A549 (cell line): ENCODE data around the gene KRT16. TPM values are rescaled to one million over a fixed set of nuclear protein-coding genes. Genes with fewer than 3 reads are reported as not detected.

Experiments used
- ATAC-seq, 2 experiments: fragments of 200-7000 bp in 1 of 2; fragments of >200 bp in 1 of 2; cut with Nextera tagmentation in 1 of 2; cut with Tn5 transposase in 1 of 2; 3 replicates each; pipeline versions ENCODE4 v1.8.0 to v1.9.1; 2018 to 2020; ENCODE audit warnings: mild to moderate bottlenecking in 1 of 2, moderate library complexity in 1 of 2
- CTCF ChIA-PET: fragments of 300-600 bp; sonication (Branson Sonifier 250); formaldehyde crosslinking; extraction: SDS; loops from one replicate; lab custom pipeline; 2021; ENCODE audit warnings: antibody characterized with exemption, inconsistent platforms; lab: Yijun Ruan, JAX
- POLR2A ChIA-PET: fragments of 350-600 bp; formaldehyde crosslinking; extraction: SDS; loops from one replicate; lab custom pipeline; 2021; ENCODE audit warnings: antibody characterized with exemption, inconsistent platforms; lab: Yijun Ruan, JAX
- DNase-seq, 2 experiments: peaks; one replicate each; pipeline versions ENCODE4 v3.0.0 to v3.0.0-alpha.2; 2011 to 2016; ENCODE audit warnings: low read depth in 1 of 2, low spot score in 1 of 2
- FAIRE-seq: peaks from 2 replicates; lab custom pipeline; 2011; peaks lifted over from hg19 to GRCh38; lab: Jason Lieb, UNC
- H3K27ac ChIP-seq, 2 experiments: fragments of >200 bp; sonication (Bioruptor Twin); formaldehyde crosslinking; 3 replicates each; pipeline ENCODE4 v1.5.1; 2016 to 2017
- H3K4me1 ChIP-seq: fragments of >200 bp; sonication (Bioruptor Twin); formaldehyde crosslinking; 3 replicates; pipeline ENCODE4 v1.6.1; 2016
- H3K4me2 ChIP-seq: fragments of >200 bp; sonication (Bioruptor Twin); formaldehyde crosslinking; 3 replicates; pipeline ENCODE4 v1.6.1; 2016
- H3K4me3 ChIP-seq: fragments of >200 bp; sonication (Bioruptor Twin); formaldehyde crosslinking; 3 replicates; pipeline ENCODE4 v1.5.1; 2016
- H3K9me3 ChIP-seq: fragments of >200 bp; sonication (Bioruptor Twin); formaldehyde crosslinking; 3 replicates; pipeline ENCODE4 v1.6.1; 2016
- ATOH8 ChIP-seq: fragments of 250-450 bp; sonication (Bioruptor Pico); IDR thresholded peaks from 2 replicates; pipeline ENCODE4 v1.5.0; 2020; ENCODE audit warnings: low read depth, mild to moderate bottlenecking, moderate library complexity
- BHLHE40 ChIP-seq: IDR thresholded peaks from 2 replicates; pipeline ENCODE4 v1.6.1; 2012; ENCODE audit warnings: low read depth, low read length, inconsistent platforms
- CBX8 ChIP-seq: fragments of 200-600 bp; sonication (generic); IDR thresholded peaks from 2 replicates; pipeline ENCODE4 v1.6.1; 2016
- CHD2 ChIP-seq: fragments of 150-350 bp; IDR thresholded peaks from 2 replicates; pipeline ENCODE4 v1.6.1; 2014; ENCODE audit warnings: low read length; ENCODE audit not compliant: partially characterized antibody
- EHMT2 ChIP-seq: fragments of 200-600 bp; sonication (generic); IDR thresholded peaks from 2 replicates; pipeline ENCODE4 v1.6.1; 2016; ENCODE audit warnings: antibody characterized with exemption, low read depth, mild to moderate bottlenecking, moderate library complexity
- HDAC2 ChIP-seq: fragments of 200-600 bp; sonication (generic); IDR thresholded peaks from 2 replicates; pipeline ENCODE4 v1.6.1; 2016
- HEYL ChIP-seq: fragments of 250-450 bp; sonication (Bioruptor Pico); IDR thresholded peaks from 2 replicates; pipeline ENCODE4 v1.8.0; 2021; ENCODE audit warnings: mild to moderate bottlenecking, moderate library complexity
- HOXB13 ChIP-seq: fragments of 250-450 bp; sonication (Bioruptor Pico); IDR thresholded peaks from 2 replicates; pipeline ENCODE4 v1.5.0; 2020; ENCODE audit warnings: low read depth, mild to moderate bottlenecking, moderate library complexity
- HOXB5 ChIP-seq: fragments of 250-450 bp; sonication (Bioruptor Pico); IDR thresholded peaks from 2 replicates; pipeline ENCODE4 v1.5.0; 2020; ENCODE audit warnings: mild to moderate bottlenecking, moderate library complexity
- JUN ChIP-seq, 2 experiments: fragments of >200 bp; sonication (Bioruptor Twin); formaldehyde crosslinking; IDR thresholded peaks; 2 replicates in 1 of 2; 3 replicates in 1 of 2; pipeline ENCODE4 v1.6.1; 2016 to 2017
- KDM1A ChIP-seq: fragments of 200-600 bp; sonication (generic); IDR thresholded peaks from 2 replicates; pipeline ENCODE4 v1.6.1; 2016; ENCODE audit warnings: low read depth, mild to moderate bottlenecking
- KDM5A ChIP-seq: fragments of 200-600 bp; sonication (generic); IDR thresholded peaks from 2 replicates; pipeline ENCODE4 v1.6.1; 2016; ENCODE audit warnings: antibody characterized with exemption, mild to moderate bottlenecking
- MAFK ChIP-seq: fragments of 450-650 bp; IDR thresholded peaks from 2 replicates; pipeline ENCODE4 v1.6.1; 2014; ENCODE audit not compliant: partially characterized antibody
- MAX ChIP-seq: IDR thresholded peaks from 2 replicates; pipeline ENCODE4 v1.6.1; 2012
- MAZ ChIP-seq: fragments of 150-350 bp; IDR thresholded peaks from 2 replicates; pipeline ENCODE4 v1.6.1; 2014; ENCODE audit warnings: antibody characterized with exemption, low read depth, low read length, borderline replicate concordance
- POLR2AphosphoS2 ChIP-seq: conservative IDR thresholded peaks from 2 replicates; pipeline ENCODE4 v1.6.1; 2012; ENCODE audit warnings: low read length, improper control_type of control experiment, inconsistent platforms
- RAD21 ChIP-seq, 2 experiments: fragments of >200 bp in 1 of 2; sonication (Bioruptor Twin) in 1 of 2; formaldehyde crosslinking in 1 of 2; IDR thresholded peaks in 1 of 2; conservative IDR thresholded peaks in 1 of 2; 2 replicates in 1 of 2; 3 replicates in 1 of 2; pipeline ENCODE4 v1.6.1; 2012 to 2018; ENCODE audit warnings: inconsistent platforms in 1 of 2
- RARB ChIP-seq: fragments of 250-450 bp; sonication (Bioruptor Pico); IDR thresholded peaks from 2 replicates; pipeline ENCODE4 v1.8.0; 2021; ENCODE audit warnings: mild to moderate bottlenecking, moderate library complexity
- RNF2 ChIP-seq: fragments of 200-600 bp; sonication (generic); IDR thresholded peaks from 2 replicates; pipeline ENCODE4 v1.6.1; 2016; ENCODE audit warnings: low read depth, mild to moderate bottlenecking, antibody characterized with exemption, moderate library complexity, borderline replicate concordance
- SMC3 ChIP-seq: fragments of >200 bp; sonication (Bioruptor Twin); formaldehyde crosslinking; IDR thresholded peaks from 3 replicates; pipeline ENCODE4 v1.6.1; 2018; ENCODE audit warnings: inconsistent platforms
- ZC3H11A ChIP-seq: fragments of 450-650 bp; IDR thresholded peaks from 2 replicates; pipeline ENCODE4 v1.6.1; 2014; ENCODE audit warnings: antibody characterized with exemption, mild to moderate bottlenecking
- ZNF302 ChIP-seq: fragments of 250-450 bp; sonication (Bioruptor Pico); IDR thresholded peaks from 2 replicates; pipeline ENCODE4 v1.9.0; 2021; ENCODE audit warnings: inconsistent platforms, mild to moderate bottlenecking, moderate library complexity
- WGBS: methylation state at CpG from one replicate; pipeline ENCODE4 v1.1.6; 2017; ENCODE audit errors: missing lambda C conversion rate; 5-methylcytosine and 5-hydroxymethylcytosine counted together
- polyA plus RNA-seq, 4 experiments: library from polyadenylated mRNA; depleted of rRNA in 3 of 4; stranded (reverse); fragments of >200 nt; fragmentation: RNase III in 1 of 4; extraction: RNeasy Plus Mini Kit Qiagen cat#74134 plus additional on column Dnase treatment in 1 of 4; gene quantifications; 2 replicates in 3 of 4; 3 replicates in 1 of 4; pipeline ENCODE4 v1.2.3, GENCODE V29; 2011 to 2017
- TF ChIP-seq, protein P1 (sequence below): fragments of 450-650 bp; IDR thresholded peaks from 2 replicates; pipeline ENCODE4 v1.6.1; 2014; ENCODE audit warnings: antibody characterized with exemption
- TF ChIP-seq, protein P2 (sequence below): fragments of 150-350 bp; IDR thresholded peaks from 2 replicates; pipeline ENCODE4 v1.6.1; 2014; ENCODE audit warnings: low read depth, mild to moderate bottlenecking, low read length
- TF ChIP-seq, protein P3 (sequence below): IDR thresholded peaks from 2 replicates; pipeline ENCODE4 v1.6.1; 2012

Gene KRT16
- polyA plus RNA-seq, 2 of the 4 experiments (the other 2 are of a cell fraction) = 0.28 TPM; not detected in 1

GRCh38 chr17:41592601-41593305 lies 19.8 kb downstream of the KRT16 start:
- no peak overlapping the region for H3K4me2 ChIP-seq
- DNase-seq = no peak
- TF ChIP-seq CBX8 (no peak), CHD2 (no peak), RARB (CRISPR knock-in tag) (no peak), BHLHE40 (no peak), ZNF302 (CRISPR knock-in tag) (no peak), ZC3H11A (no peak), HDAC2 (no peak), MAFK (no peak)
- TF ChIP-seq, protein P1, sequence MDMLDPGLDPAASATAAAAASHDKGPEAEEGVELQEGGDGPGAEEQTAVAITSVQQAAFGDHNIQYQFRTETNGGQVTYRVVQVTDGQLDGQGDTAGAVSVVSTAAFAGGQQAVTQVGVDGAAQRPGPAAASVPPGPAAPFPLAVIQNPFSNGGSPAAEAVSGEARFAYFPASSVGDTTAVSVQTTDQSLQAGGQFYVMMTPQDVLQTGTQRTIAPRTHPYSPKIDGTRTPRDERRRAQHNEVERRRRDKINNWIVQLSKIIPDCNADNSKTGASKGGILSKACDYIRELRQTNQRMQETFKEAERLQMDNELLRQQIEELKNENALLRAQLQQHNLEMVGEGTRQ = no peak
- TF ChIP-seq, all 56 proteins: peak for 0
- ChIA-PET CTCF (interaction anchor here (1.3 to 2.9 kb wide), 9 partner anchors 10 to 75 kb away, joined by 3 to 15 read pairs (median 9); no protein-coding TSS in a partner anchor), POLR2A (no interaction called here)
- no peaks in the 10 kb centered on the region for H3K9me3 ChIP-seq
- 64% methylated on average over 12 of the region's 12 CpGs for WGBS
- no peak overlapping the region for H3K27ac ChIP-seq
- no peak for FAIRE-seq
- no peak for ATAC-seq
- no peak overlapping the region for H3K4me3 ChIP-seq
- no peaks in the 10 kb centered on the region for H3K4me1 ChIP-seq

GRCh38 chr17:41589301-41589700 lies 23.3 kb downstream of the KRT16 start:
- H3K4me1 ChIP-seq = no peaks in the 10 kb centered on the region
- H3K9me3 ChIP-seq = no peaks in the 10 kb centered on the region
- 46% methylated on average over 3 of the region's 3 CpGs for WGBS
- ATAC-seq = no peak; a peak in 2 of 6 replicates
- H3K4me2 ChIP-seq = no peak overlapping the region
- TF ChIP-seq ZC3H11A (no peak), MAZ (no peak), HEYL (no peak), KDM5A (no peak), SMC3 (no peak), POLR2AphosphoS2 (no peak)
- TF ChIP-seq, all 56 proteins: peak for 0
- ChIA-PET POLR2A (no interaction called here), CTCF (interaction anchor here (1.0 to 2.1 kb wide), 5 partner anchors 10 to 786 kb away, joined by 3 to 6 read pairs (median 5); no protein-coding TSS in a partner anchor)
- DNase-seq (no peak), FAIRE-seq (no peak)
- H3K27ac ChIP-seq = no peak overlapping the region
- no peak overlapping the region for H3K4me3 ChIP-seq

DNA sequence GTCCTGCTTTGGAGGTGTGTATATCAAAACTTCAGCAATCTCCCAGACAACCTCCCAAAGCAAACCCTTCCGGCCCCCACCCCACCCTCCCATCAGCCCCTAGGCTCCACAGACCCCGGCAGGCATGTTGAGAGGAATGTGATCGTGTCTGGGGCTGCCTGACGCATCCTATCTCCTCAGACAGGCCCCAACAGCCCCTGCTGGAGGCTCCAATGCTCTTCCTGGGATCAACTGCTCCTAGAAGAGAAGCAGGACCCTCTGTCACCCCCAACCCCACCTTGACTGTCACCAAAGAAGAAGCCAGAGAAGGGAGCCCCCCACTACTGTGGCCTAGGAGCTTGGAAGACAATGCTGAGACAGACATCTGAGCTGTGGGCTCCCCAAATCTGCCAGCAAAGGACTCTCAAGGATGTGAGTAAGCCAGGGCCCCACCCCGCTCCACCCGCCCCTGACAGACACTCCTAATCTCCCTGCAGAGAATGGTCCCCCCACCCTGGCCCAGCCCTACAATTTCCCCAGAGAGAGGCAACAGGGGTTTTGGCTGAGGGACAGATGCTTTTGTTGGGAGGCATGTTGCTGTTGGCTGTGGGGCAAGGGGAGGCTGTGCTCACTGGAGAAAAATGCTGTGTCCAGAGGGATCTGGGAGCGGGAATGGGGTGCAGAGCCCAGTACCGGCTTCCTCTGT lies 24.3 kb downstream of the KRT16 start:
- no peak for DNase-seq
- POLR2A ChIA-PET = no interaction called here
- Histone ChIP-seq H3K4me3 (no peak overlapping the region), H3K27ac (no peak overlapping the region), H3K4me2 (no peak overlapping the region), H3K9me3 (no peaks in the 10 kb centered on the region), H3K4me1 (no peaks in the 10 kb centered on the region)
- TF ChIP-seq BHLHE40 (no peak), MAX (no peak), HEYL (no peak), KDM1A (no peak), RAD21 (conservative IDR thresholded peaks at IDR 0.05 in 1 of 2, IDR thresholded peaks at IDR 0.05 in 1 of 2) (no peak), HDAC2 (no peak), CHD2 (no peak), RNF2 (no peak), HOXB13 (CRISPR knock-in tag) (no peak), POLR2AphosphoS2 (no peak), EHMT2 (no peak), HOXB5 (CRISPR knock-in tag) (no peak), JUN (IDR thresholded peaks at IDR 0.05) (no peak), ATOH8 (CRISPR knock-in tag) (no peak), KDM5A (no peak)
- TF ChIP-seq, protein P1 = no peak
- TF ChIP-seq, protein P2, sequence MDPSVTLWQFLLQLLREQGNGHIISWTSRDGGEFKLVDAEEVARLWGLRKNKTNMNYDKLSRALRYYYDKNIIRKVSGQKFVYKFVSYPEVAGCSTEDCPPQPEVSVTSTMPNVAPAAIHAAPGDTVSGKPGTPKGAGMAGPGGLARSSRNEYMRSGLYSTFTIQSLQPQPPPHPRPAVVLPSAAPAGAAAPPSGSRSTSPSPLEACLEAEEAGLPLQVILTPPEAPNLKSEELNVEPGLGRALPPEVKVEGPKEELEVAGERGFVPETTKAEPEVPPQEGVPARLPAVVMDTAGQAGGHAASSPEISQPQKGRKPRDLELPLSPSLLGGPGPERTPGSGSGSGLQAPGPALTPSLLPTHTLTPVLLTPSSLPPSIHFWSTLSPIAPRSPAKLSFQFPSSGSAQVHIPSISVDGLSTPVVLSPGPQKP = no peak
- TF ChIP-seq, protein P3, sequence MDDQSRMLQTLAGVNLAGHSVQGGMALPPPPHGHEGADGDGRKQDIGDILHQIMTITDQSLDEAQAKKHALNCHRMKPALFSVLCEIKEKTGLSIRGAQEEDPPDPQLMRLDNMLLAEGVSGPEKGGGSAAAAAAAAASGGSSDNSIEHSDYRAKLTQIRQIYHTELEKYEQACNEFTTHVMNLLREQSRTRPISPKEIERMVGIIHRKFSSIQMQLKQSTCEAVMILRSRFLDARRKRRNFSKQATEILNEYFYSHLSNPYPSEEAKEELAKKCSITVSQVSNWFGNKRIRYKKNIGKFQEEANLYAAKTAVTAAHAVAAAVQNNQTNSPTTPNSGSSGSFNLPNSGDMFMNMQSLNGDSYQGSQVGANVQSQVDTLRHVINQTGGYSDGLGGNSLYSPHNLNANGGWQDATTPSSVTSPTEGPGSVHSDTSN = no peak
- CTCF ChIA-PET = interaction anchor here (0.7 to 1.5 kb wide), 7 partner anchors 9 to 785 kb away, joined by 3 to 6 read pairs (median 3); no protein-coding TSS in a partner anchor
- FAIRE-seq = no peak
- no peak for ATAC-seq
- 34% methylated on average over 4 of the region's 8 CpGs for WGBS
